ENCODE measurements around the gene CEP83.

DNA sequence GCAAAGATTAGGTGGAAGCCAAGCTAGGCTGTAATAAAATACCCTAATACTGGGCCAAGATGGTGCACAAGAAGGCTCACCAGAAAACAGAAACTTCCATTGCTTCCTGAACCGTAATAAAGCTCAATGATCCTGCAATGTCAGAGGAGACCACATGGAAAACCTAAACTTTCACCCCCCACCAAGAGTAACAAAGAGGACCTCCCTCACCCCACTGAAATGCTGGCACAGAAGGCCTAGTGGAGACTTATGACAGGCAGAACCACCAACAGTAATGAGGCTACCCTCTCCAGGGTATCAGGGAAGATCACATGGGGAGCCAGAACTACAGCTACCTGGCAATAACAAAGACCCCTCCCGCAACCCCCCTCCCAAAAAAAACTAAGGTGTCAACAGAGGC, 43.1 kb downstream of the CEP83 start:
- TF ChIP-seq, protein P1, sequence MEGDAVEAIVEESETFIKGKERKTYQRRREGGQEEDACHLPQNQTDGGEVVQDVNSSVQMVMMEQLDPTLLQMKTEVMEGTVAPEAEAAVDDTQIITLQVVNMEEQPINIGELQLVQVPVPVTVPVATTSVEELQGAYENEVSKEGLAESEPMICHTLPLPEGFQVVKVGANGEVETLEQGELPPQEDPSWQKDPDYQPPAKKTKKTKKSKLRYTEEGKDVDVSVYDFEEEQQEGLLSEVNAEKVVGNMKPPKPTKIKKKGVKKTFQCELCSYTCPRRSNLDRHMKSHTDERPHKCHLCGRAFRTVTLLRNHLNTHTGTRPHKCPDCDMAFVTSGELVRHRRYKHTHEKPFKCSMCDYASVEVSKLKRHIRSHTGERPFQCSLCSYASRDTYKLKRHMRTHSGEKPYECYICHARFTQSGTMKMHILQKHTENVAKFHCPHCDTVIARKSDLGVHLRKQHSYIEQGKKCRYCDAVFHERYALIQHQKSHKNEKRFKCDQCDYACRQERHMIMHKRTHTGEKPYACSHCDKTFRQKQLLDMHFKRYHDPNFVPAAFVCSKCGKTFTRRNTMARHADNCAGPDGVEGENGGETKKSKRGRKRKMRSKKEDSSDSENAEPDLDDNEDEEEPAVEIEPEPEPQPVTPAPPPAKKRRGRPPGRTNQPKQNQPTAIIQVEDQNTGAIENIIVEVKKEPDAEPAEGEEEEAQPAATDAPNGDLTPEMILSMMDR (IDR thresholded peaks at IDR 0.05), result no peak
- TF ChIP-seq POLR2A (IDR thresholded peaks at IDR 0.05) (no peak), EP300 (IDR thresholded peaks at IDR 0.05) (no peak)
